ENCODE measurements around the gene EMC9. TPM values are rescaled to one million over a fixed set of nuclear protein-coding genes. Genes with fewer than 3 reads are reported as not detected.

The EMC9 gene
- total and polyA plus RNA-seq, 10 of the 15 experiments (the other 5 are each of a cell fraction or from before 2014, with no cell fraction given): 15.3 to 60.5 (median 30.3) TPM

- TF ChIP-seq, protein P1, sequence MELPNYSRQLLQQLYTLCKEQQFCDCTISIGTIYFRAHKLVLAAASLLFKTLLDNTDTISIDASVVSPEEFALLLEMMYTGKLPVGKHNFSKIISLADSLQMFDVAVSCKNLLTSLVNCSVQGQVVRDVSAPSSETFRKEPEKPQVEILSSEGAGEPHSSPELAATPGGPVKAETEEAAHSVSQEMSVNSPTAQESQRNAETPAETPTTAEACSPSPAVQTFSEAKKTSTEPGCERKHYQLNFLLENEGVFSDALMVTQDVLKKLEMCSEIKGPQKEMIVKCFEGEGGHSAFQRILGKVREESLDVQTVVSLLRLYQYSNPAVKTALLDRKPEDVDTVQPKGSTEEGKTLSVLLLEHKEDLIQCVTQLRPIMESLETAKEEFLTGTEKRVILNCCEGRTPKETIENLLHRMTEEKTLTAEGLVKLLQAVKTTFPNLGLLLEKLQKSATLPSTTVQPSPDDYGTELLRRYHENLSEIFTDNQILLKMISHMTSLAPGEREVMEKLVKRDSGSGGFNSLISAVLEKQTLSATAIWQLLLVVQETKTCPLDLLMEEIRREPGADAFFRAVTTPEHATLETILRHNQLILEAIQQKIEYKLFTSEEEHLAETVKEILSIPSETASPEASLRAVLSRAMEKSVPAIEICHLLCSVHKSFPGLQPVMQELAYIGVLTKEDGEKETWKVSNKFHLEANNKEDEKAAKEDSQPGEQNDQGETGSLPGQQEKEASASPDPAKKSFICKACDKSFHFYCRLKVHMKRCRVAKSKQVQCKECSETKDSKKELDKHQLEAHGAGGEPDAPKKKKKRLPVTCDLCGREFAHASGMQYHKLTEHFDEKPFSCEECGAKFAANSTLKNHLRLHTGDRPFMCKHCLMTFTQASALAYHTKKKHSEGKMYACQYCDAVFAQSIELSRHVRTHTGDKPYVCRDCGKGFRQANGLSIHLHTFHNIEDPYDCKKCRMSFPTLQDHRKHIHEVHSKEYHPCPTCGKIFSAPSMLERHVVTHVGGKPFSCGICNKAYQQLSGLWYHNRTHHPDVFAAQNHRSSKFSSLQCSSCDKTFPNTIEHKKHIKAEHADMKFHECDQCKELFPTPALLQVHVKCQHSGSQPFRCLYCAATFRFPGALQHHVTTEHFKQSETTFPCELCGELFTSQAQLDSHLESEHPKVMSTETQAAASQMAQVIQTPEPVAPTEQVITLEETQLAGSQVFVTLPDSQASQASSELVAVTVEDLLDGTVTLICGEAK (IDR thresholded peaks at IDR 0.05; ENCODE audit: borderline replicate concordance): peak; percentile 79; the same call in 1 of the 2 replicates
- TF ChIP-seq SMC3 (IDR thresholded peaks at IDR 0.05; ENCODE audit: borderline replicate concordance, low read length) (no peak), RAD51 (IDR thresholded peaks at IDR 0.05) (peak; percentile 78), CEBPZ (IDR thresholded peaks at IDR 0.05; ENCODE audit: low read depth, low read length) (peak; percentile 67), HDAC6 (IDR thresholded peaks at IDR 0.05; ENCODE audit: unreplicated experiment) (no peak), CUX1 (IDR thresholded peaks at IDR 0.05; ENCODE audit: insufficient replicate concordance, low read depth, low read length) (peak; percentile 57), WRNIP1 (IDR thresholded peaks at IDR 0.05; ENCODE audit: borderline replicate concordance, low read depth, low read length) (no peak), PAX5 (IDR thresholded peaks at IDR 0.05; ENCODE audit: borderline replicate concordance, low read depth, low read length) (peak; percentile 87; the same call in 1 of the 2 replicates), ZZZ3 (IDR thresholded peaks at IDR 0.05; ENCODE audit: control insufficient read depth, insufficient read length, low read depth) (no peak), SMAD5 (IDR thresholded peaks at IDR 0.05; ENCODE audit: low read depth) (peak; percentile 58; the same call in 1 of the 2 replicates), JUND (IDR thresholded peaks at IDR 0.05; ENCODE audit: low read depth, low read length) (no peak), TCF7 (IDR thresholded peaks at IDR 0.05; ENCODE audit: borderline replicate concordance) (no peak; the same call in 1 of the 2 replicates), TCF12 (IDR thresholded peaks at IDR 0.05; ENCODE audit: low read depth, low read length) (0 out of 2 replicates have a peak, but pooled peaks have one; percentile 37)
- TF ChIP-seq, protein P2, sequence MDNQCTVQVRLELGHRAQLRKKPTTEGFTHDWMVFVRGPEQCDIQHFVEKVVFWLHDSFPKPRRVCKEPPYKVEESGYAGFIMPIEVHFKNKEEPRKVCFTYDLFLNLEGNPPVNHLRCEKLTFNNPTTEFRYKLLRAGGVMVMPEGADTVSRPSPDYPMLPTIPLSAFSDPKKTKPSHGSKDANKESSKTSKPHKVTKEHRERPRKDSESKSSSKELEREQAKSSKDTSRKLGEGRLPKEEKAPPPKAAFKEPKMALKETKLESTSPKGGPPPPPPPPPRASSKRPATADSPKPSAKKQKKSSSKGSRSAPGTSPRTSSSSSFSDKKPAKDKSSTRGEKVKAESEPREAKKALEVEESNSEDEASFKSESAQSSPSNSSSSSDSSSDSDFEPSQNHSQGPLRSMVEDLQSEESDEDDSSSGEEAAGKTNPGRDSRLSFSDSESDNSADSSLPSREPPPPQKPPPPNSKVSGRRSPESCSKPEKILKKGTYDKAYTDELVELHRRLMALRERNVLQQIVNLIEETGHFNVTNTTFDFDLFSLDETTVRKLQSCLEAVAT (IDR thresholded peaks at IDR 0.05): peak; percentile 100
Measured at GRCh38 chr14:24141097-24141880, at the start of gene EMC9 (continued).
